ENCODE measurements around the gene BCCIP.

GRCh38 chr10:125844751-125845221, 21.4 kb downstream of the BCCIP start:
- TF ChIP-seq CTCF (conservative IDR thresholded peaks at IDR 0.05; ENCODE audit: low read length) (no peak), EZH2phosphoT487 (IDR thresholded peaks at IDR 0.05; ENCODE audit: borderline replicate concordance, low read depth, low read length) (no peak)
